Osteoblast (primary cell): ENCODE results near the gene POM121C. TPM values are rescaled to one million over a fixed set of nuclear protein-coding genes. Genes with fewer than 3 reads are reported as not detected.
A peak's percentile ranks its signal among the peaks of the same experiment; 100 is the strongest.
"Not testable (repeated sequence)": the region's sequence is repeated elsewhere in the genome, so short reads cannot be mapped to it uniquely, and the experiment has no call there.

Experiments used
- DNase-seq: peaks from one replicate; pipeline ENCODE4 v3.0.0; 2011; ENCODE audit warnings: low spot score, mixed read lengths; ENCODE audit not compliant: insufficient read length; ENCODE audit errors: missing footprints
- H2AFZ ChIP-seq: 2 replicates; pipeline ENCODE4 v1.6.0; 2011; ENCODE audit warnings: mild to moderate bottlenecking, low read length
- H3K27ac ChIP-seq: 2 replicates; pipeline ENCODE4 v1.5.1; 2011; ENCODE audit warnings: mild to moderate bottlenecking, low read depth, low read length, moderate library complexity
- H3K27me3 ChIP-seq: 2 replicates; pipeline ENCODE4 v1.6.0; 2012; ENCODE audit warnings: mild to moderate bottlenecking, control low read depth, inconsistent platforms, low read length, moderate library complexity; ENCODE audit not compliant: insufficient read depth
- H3K36me3 ChIP-seq: 2 replicates; pipeline ENCODE4 v1.5.1; 2011; ENCODE audit warnings: mild to moderate bottlenecking, low read length, control low read depth, moderate library complexity; ENCODE audit not compliant: insufficient read depth
- H3K4me1 ChIP-seq: 2 replicates; pipeline ENCODE4 v1.5.1; 2011; ENCODE audit warnings: mild to moderate bottlenecking, low read length, control low read depth, moderate library complexity; ENCODE audit not compliant: insufficient read depth
- H3K4me2 ChIP-seq: 2 replicates; pipeline ENCODE4 v1.6.0; 2011; ENCODE audit warnings: mild to moderate bottlenecking, low read length; ENCODE audit not compliant: insufficient read depth
- H3K4me3 ChIP-seq: fragments of 200-600 bp; sonication (generic); 3 replicates; pipeline ENCODE4 v1.5.1; 2012; ENCODE audit warnings: mild to moderate bottlenecking, low read length, inconsistent platforms; ENCODE audit not compliant: insufficient read depth
- H3K79me2 ChIP-seq: 2 replicates; pipeline ENCODE4 v1.6.0; 2012; ENCODE audit warnings: mild to moderate bottlenecking, low read length, control low read depth, inconsistent platforms; ENCODE audit not compliant: insufficient read depth
- H3K9me3 ChIP-seq: 2 replicates; pipeline ENCODE4 v1.5.1; 2011; ENCODE audit warnings: low read depth, low read length, control low read depth
- H4K20me1 ChIP-seq: 2 replicates; pipeline ENCODE4 v1.6.0; 2012; ENCODE audit warnings: mild to moderate bottlenecking, low read length, control low read depth; ENCODE audit not compliant: insufficient read depth
- total RNA-seq: library from RNA; depleted of rRNA; stranded (reverse); fragments of >200 nt; gene quantifications from 2 replicates; pipeline ENCODE4 v1.2.3, GENCODE V29; 2012
- TF ChIP-seq, protein P1 (sequence below): IDR thresholded peaks from 2 replicates; pipeline ENCODE4 v1.5.1; 2011; ENCODE audit warnings: mild to moderate bottlenecking, low read depth, low read length, moderate library complexity; ENCODE audit errors: extremely low read depth

POM121C gene
- total RNA-seq, 1 donor = 13.8 TPM

DNA sequence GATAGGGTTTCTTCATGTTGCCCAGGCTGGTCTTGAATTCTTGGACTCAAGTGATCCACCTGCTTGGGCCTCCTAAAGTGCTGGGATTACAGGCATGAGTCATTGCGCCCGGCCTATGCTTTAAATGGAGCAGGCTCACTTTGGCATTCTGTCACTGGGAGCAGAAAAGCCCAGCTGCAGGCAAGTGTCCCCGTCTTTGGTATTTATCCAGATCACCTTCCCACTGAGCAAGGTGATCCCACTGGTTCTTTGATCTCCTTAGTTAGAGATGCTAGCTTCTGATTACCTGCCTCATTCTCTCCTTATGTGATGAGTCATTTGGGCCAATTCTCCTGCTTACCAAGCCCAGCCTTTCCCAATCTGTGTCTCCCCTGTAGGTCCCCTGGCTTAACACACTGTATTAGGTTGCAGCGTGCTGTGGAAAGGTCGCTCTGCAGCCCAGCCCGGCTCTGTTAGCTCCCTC lies 45.3 kb upstream of the POM121C start:
- peaks cover 16% of the 10 kb centered on the region for H3K79me2 ChIP-seq
- H3K27me3 ChIP-seq = no peaks in the 10 kb centered on the region
- H3K4me2 ChIP-seq = no peak overlapping the region
- peak; percentile 31 for DNase-seq
- H3K4me3 ChIP-seq = no peak overlapping the region
- no peaks in the 10 kb centered on the region for H3K9me3 ChIP-seq
- peaks cover 18% of the 10 kb centered on the region for H3K4me1 ChIP-seq
- no peak overlapping the region for H3K27ac ChIP-seq
- peaks cover 7% of the 10 kb centered on the region for H4K20me1 ChIP-seq
- no peaks in the 10 kb centered on the region for H3K36me3 ChIP-seq
- TF ChIP-seq, protein P1, sequence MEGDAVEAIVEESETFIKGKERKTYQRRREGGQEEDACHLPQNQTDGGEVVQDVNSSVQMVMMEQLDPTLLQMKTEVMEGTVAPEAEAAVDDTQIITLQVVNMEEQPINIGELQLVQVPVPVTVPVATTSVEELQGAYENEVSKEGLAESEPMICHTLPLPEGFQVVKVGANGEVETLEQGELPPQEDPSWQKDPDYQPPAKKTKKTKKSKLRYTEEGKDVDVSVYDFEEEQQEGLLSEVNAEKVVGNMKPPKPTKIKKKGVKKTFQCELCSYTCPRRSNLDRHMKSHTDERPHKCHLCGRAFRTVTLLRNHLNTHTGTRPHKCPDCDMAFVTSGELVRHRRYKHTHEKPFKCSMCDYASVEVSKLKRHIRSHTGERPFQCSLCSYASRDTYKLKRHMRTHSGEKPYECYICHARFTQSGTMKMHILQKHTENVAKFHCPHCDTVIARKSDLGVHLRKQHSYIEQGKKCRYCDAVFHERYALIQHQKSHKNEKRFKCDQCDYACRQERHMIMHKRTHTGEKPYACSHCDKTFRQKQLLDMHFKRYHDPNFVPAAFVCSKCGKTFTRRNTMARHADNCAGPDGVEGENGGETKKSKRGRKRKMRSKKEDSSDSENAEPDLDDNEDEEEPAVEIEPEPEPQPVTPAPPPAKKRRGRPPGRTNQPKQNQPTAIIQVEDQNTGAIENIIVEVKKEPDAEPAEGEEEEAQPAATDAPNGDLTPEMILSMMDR = no peak
- no peak overlapping the region for H2AFZ ChIP-seq

DNA sequence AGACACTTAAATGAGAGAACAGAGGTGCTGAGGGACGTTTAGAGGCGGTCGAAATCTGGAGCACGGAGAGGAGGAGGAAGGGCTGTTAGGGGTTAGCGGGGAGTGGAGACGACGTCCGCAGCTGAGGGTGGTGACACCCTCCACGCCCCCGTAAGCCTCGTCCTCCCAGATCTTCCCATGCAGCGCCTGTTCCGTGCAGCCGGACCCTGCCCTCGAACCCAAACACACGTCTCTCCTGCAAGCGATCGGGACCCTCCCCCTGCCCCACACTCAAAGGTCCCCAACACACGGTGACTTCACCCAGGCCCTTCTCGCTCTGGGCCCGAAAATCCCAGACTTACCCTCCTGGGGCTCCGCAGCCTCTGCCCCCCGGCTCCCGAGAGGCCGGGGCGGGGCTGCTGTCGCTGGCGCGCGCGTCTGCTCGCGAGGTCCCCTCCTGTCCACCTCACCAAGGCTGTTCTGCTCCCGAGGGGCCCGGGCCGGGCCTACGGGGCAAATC lies 41.2 kb upstream of the POM121C start:
- H4K20me1 ChIP-seq = peaks cover 12% of the 10 kb centered on the region
- H3K27me3 ChIP-seq, H3K4me1 ChIP-seq, H3K9me3 ChIP-seq: not testable (repeated sequence)
- peaks cover 29% of the 10 kb centered on the region for H3K36me3 ChIP-seq
- peaks cover 47% of the 10 kb centered on the region for H3K79me2 ChIP-seq
- peak overlapping the region; percentile 82 for H2AFZ ChIP-seq
- peak overlapping the region; percentile 89 for H3K4me2 ChIP-seq
- H3K4me3 ChIP-seq = peak overlapping the region; percentile 98
- DNase-seq = peak; percentile 35
- H3K27ac ChIP-seq = peak overlapping the region; percentile 78

DNA sequence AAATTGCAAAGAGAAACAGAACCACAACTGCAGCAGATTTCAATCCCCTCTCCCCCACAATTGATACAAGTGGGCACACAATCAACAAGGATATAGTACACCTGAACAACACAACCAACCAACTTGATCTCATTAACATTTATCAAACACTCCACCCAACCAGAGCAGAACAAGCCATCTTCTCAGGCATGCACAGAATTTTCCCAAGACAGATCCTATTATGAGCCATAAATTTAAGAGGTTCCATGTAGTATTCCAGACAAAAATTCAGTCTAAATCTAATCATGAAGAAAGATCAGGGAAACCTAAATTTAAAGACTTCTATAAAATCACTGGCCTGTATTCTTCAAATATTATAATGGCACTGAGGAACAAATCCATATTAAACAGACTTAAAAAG lies 35.6 kb upstream of the POM121C start:
- H3K27ac ChIP-seq, H3K4me1 ChIP-seq, H2AFZ ChIP-seq, H3K4me2 ChIP-seq, H3K9me3 ChIP-seq, DNase-seq, H3K27me3 ChIP-seq, H3K4me3 ChIP-seq: not testable (repeated sequence)
- peaks cover 13% of the 10 kb centered on the region for H4K20me1 ChIP-seq
- H3K36me3 ChIP-seq = peaks cover 32% of the 10 kb centered on the region
- H3K79me2 ChIP-seq = peaks cover 65% of the 10 kb centered on the region

DNA sequence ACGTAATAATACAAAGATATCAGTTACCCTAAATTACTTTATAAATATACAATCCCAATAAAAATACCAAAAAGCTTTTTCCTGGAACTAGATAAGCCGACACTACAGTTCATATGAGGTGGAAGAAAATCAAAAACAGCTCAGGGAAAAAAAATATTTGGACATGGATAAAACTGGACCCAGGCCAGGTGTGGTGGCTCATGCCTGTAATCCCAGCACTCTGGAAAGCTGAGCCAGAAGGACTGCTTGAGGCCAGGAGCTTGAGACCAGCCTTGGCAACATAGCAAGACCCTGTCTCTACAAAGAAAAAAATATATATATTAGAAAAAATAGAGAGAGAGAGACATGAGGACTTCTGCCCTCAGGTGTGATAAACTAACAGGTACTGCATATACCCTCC lies 32.7 kb upstream of the POM121C start:
- peaks cover 43% of the 10 kb centered on the region for H3K79me2 ChIP-seq
- peaks cover 17% of the 10 kb centered on the region for H3K36me3 ChIP-seq

DNA sequence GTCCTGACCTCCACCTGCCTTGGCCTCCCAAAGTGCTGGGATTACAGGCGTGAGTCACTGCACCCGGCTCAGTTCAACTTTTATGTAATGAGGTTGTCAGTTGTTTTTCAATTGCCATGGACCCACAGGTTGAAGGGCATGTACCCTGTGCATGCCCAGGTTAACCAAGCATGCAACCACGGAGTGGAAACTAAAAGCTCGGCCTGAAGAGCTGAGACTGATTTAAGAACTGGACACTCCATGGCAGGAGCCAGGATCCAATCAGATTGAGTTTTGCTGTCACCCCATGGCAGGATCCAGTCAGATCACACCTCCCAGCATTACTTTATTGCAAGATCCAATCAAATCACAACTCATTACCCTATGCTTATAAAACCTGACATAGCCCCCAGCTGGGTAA lies 22.9 kb upstream of the POM121C start:
- H2AFZ ChIP-seq, H3K4me1 ChIP-seq, H3K36me3 ChIP-seq, H3K4me2 ChIP-seq, H3K9me3 ChIP-seq, H3K4me3 ChIP-seq, H4K20me1 ChIP-seq, H3K79me2 ChIP-seq, DNase-seq, H3K27ac ChIP-seq, H3K27me3 ChIP-seq: not testable (repeated sequence)

More for the DNA sequence above, 32.7 kb upstream of the POM121C start:
- not testable (repeated sequence) for H3K27ac ChIP-seq, H3K9me3 ChIP-seq, H3K27me3 ChIP-seq, H3K4me2 ChIP-seq, H3K4me3 ChIP-seq, H2AFZ ChIP-seq, H4K20me1 ChIP-seq, H3K4me1 ChIP-seq, DNase-seq

DNA sequence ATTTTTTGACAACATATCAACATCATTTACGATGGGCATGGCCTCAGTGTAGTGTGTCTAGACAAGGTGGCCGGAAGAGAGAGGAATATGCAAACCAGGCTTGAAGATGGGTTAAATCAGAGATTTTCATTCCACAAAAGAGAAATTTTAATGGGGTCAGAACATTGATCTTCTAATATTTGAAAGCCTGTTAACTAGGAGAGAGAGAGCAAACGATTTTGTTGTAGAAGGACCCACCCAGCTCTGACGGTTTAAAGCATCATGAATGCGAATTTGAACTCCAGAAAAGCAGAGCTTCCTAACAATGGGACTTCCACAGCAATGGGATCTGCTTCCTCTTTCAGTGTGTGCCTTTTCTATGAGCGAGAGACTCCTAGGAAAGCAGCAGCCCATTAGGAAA lies 5.9 kb upstream of the POM121C start, which contains the start of gene SPDYE5:
TSS of gene SPDYE5 (plus strand) at position 301 of the 400 bp plus-strand sequence. CDS start 1,728 bp downstream, outside the sequence.
- not testable (repeated sequence) for H3K36me3 ChIP-seq, DNase-seq, H3K9me3 ChIP-seq, H3K27ac ChIP-seq, H3K4me1 ChIP-seq, H4K20me1 ChIP-seq, H3K4me2 ChIP-seq, H3K27me3 ChIP-seq, H2AFZ ChIP-seq, H3K79me2 ChIP-seq, H3K4me3 ChIP-seq

DNA sequence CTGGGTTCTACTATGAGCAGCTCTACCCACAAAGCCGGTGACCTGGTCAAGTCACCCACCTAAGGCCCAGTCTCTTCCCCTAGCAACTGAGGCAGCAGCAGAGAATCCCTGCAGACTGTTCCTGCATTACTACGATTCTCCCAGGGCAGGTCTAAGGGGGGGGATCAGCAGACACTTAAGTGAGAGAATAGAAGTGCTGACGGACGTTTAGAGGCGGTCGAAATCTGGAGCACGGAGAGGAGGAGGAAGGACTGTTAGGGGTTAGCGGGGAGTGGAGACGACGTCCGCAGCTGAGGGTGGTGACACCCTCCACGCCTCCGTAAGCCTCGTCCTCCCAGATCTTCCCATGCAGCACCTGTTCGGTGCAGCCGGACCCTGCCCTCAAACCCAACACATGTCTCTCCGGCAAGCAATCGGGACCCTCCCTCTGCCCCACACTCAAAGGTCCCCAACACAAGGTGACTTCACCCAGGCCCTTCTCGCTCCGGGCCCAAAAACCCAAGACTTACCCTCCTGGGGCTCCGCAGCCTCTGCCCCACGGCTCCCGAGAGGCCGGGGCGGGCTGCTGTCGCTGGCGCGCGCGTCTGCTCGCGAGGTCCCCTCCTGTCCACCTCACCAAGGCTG lies 632 bp downstream of the POM121C start:
- Histone ChIP-seq H3K4me3 (peak overlapping the region; percentile 79), H3K4me2 (peak overlapping the region; percentile 83), H3K27ac (peak overlapping the region; percentile 70), H3K79me2 (peaks cover 16% of the 10 kb centered on the region)
- not testable (repeated sequence) for DNase-seq, H4K20me1 ChIP-seq, H3K9me3 ChIP-seq, H3K36me3 ChIP-seq, H3K27me3 ChIP-seq, H2AFZ ChIP-seq, H3K4me1 ChIP-seq

DNA sequence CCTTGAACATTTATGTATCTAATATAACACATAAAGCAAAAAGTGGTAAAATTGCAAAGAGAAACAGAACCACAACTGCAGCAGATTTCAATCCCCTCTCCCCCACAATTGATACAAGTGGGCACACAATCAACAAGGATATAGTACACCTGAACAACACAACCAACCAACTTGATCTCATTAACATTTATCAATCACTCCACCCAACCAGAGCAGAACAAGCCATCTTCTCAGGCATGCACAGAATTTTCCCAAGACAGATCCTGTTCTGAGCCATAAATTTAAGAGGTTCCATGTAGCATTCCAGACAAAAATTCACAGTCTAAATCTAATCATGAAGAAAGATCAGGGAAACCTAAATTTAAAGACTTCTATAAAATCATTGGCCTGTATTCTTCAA lies 5.8 kb downstream of the POM121C start:
- H3K4me2 ChIP-seq, H3K9me3 ChIP-seq, H3K36me3 ChIP-seq, H3K27me3 ChIP-seq, H3K4me1 ChIP-seq, H3K27ac ChIP-seq, H4K20me1 ChIP-seq, H3K4me3 ChIP-seq, DNase-seq, H2AFZ ChIP-seq: not testable (repeated sequence)
- H3K79me2 ChIP-seq = peaks cover 13% of the 10 kb centered on the region
